ENCODE results near the gene ZDHHC13. TPM values are rescaled to one million over a fixed set of nuclear protein-coding genes. Genes with fewer than 3 reads are reported as not detected.

Gene ZDHHC13
- total and polyA plus RNA-seq, 9 donors, result 5.7 to 15.4 (median 9.0) TPM

DNA sequence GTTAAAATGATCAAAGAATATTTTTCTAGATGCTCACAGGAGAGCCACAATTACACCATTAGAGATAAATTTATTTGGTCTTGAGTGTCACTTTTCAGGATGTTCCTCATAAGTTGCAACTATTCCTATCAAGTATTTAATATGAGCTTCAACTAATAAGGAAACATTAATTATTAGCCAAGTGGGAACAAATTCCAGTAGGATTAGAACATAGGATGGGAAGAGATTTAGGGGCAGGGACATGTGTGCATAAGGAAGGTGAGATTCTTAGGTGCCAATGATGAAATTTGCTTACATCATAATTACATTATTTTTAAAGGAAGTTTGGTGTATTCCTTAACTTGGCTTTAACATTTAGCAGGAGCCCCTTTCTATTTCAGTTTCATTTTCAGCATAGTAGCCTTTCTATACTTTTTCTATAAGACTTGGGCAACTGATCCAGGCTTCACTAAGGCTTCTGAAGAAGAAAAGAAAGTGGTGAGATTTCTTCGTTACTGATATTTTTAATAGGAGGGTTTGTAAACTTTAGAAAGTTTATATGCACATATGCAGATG, 46.1 kb downstream of the ZDHHC13 start:
- H3K4me3 ChIP-seq, result no peak overlapping the region
- intact Hi-C loops (cut with DNase I), result no loop called here
- no peaks in the 10 kb centered on the region for H3K4me1 ChIP-seq (ENCODE audit: insufficient read depth)
- H3K27ac ChIP-seq, result no peak overlapping the region
- no peaks in the 10 kb centered on the region for H3K27me3 ChIP-seq
- WGBS, 3 donors, result 90 to 97% (median 96%) methylated on average over 1 of the region's 1 CpG
- no peaks in the 10 kb centered on the region for H3K36me3 ChIP-seq
- no peak for DNase-seq
- no peaks in the 10 kb centered on the region for H3K9me3 ChIP-seq
- TF ChIP-seq POLR2A (IDR thresholded peaks at IDR 0.05) (no peak), CTCF (IDR thresholded peaks at IDR 0.05) (no peak), EP300 (IDR thresholded peaks at IDR 0.05) (no peak)

- Histone ChIP-seq H3K9me3 (no peaks in the 10 kb centered on the region), H3K36me3 (no peaks in the 10 kb centered on the region), H3K4me1 (ENCODE audit: insufficient read depth) (no peaks in the 10 kb centered on the region), H3K4me3 (no peak overlapping the region), H3K27me3 (no peaks in the 10 kb centered on the region), H3K27ac (no peak overlapping the region)
- TF ChIP-seq EP300 (IDR thresholded peaks at IDR 0.05) (no peak), CTCF (IDR thresholded peaks at IDR 0.05) (no peak), POLR2A (IDR thresholded peaks at IDR 0.05) (no peak)
- intact Hi-C loops (cut with DNase I), result no loop called here
- WGBS, 3 donors, result 84 to 93% (median 91%) methylated on average over 1 of the region's 1 CpG
- DNase-seq, result no peak
Observed at GRCh38 chr11:19163617-19164016, 46.6 kb downstream of the ZDHHC13 start.

DNA sequence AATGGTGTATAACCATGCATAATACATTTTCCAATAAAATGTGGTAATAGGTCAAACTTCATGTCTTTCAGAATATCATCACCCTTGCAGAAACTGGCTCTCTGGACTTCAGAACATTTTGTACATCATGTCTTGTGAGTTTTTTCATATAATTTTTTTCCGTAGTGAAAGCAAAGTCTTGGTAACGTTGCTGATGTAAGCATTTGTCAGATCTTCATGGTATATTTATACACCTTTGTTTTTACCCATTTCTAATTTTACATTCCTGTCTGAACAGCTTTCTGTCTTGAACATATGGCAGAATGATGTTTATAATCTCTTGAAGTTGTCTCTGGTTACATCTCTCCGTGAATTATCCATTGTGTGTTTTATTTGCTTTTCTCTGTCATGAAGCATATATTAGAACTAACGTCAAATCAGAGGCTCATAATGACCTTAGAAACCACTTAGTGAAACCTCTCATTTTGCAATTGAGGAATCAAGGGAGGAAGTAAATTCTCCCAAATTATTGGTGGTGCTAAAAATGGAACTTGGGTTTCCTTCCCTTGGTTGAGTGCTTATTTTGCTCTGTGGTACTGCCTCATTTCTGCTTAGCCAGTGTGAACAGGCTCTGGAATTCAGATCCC, 47.4 kb downstream of the ZDHHC13 start:
- DNase-seq, result no peak
- WGBS, 3 donors, result 87 to 95% (median 91%) methylated on average over 4 of the region's 4 CpGs
- Histone ChIP-seq H3K9me3 (no peaks in the 10 kb centered on the region), H3K27ac (no peak overlapping the region), H3K4me3 (no peak overlapping the region), H3K27me3 (no peaks in the 10 kb centered on the region), H3K36me3 (no peaks in the 10 kb centered on the region), H3K4me1 (ENCODE audit: insufficient read depth) (no peaks in the 10 kb centered on the region)
- intact Hi-C loops (cut with DNase I), result no loop called here
- TF ChIP-seq EP300 (IDR thresholded peaks at IDR 0.05), result no peak
- TF ChIP-seq CTCF (IDR thresholded peaks at IDR 0.05), result no peak
- no peak for TF ChIP-seq POLR2A (IDR thresholded peaks at IDR 0.05)

GRCh38 chr11:19164881-19165280, 47.9 kb downstream of the ZDHHC13 start:
- TF ChIP-seq POLR2A (IDR thresholded peaks at IDR 0.05) (no peak), EP300 (IDR thresholded peaks at IDR 0.05) (no peak), CTCF (IDR thresholded peaks at IDR 0.05) (no peak)
- Histone ChIP-seq H3K27me3 (no peaks in the 10 kb centered on the region), H3K4me3 (no peak overlapping the region), H3K4me1 (ENCODE audit: insufficient read depth) (no peaks in the 10 kb centered on the region), H3K9me3 (no peaks in the 10 kb centered on the region), H3K27ac (no peak overlapping the region), H3K36me3 (no peaks in the 10 kb centered on the region)
- intact Hi-C loops (cut with DNase I), result no loop called here
- WGBS, 3 donors, result 84 to 93% (median 88%) methylated on average over 2 of the region's 2 CpGs
- no peak for DNase-seq
